CD4-positive, alpha-beta T cell treated with Interferon gamma for 1 hour (primary cell): ENCODE data around the gene LHFPL2.

Experiments used
- DNase-seq: peaks from one replicate; pipeline ENCODE4 v3.0.0-alpha.2; 2020

LHFPL2 gene

GRCh38 chr5:78514427-78515330 is 133.9 kb downstream of the LHFPL2 start:
- DNase-seq: no peak

GRCh38 chr5:78513441-78513840 is 135.1 kb downstream of the LHFPL2 start:
- no peak for DNase-seq

DNA sequence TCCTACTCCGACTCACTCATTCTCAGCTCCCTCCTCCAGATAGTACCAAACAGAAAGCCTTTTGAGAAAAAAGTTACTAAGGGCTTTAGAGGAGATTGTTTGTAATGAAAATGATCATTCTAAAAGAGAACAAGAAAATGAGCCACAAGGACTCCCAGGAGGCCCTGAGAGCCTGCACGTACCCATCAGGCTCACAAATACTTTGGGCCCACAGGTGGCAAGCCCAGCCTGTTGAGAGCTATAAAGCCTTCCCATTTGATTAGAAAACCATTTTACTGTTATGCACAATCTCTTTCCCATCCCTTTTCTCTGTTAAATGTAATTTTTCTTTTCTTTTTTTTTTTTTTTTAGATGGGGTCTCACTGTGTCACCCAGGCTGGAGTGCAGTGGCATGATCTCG is 136.1 kb downstream of the LHFPL2 start:
- DNase-seq: no peak

DNA sequence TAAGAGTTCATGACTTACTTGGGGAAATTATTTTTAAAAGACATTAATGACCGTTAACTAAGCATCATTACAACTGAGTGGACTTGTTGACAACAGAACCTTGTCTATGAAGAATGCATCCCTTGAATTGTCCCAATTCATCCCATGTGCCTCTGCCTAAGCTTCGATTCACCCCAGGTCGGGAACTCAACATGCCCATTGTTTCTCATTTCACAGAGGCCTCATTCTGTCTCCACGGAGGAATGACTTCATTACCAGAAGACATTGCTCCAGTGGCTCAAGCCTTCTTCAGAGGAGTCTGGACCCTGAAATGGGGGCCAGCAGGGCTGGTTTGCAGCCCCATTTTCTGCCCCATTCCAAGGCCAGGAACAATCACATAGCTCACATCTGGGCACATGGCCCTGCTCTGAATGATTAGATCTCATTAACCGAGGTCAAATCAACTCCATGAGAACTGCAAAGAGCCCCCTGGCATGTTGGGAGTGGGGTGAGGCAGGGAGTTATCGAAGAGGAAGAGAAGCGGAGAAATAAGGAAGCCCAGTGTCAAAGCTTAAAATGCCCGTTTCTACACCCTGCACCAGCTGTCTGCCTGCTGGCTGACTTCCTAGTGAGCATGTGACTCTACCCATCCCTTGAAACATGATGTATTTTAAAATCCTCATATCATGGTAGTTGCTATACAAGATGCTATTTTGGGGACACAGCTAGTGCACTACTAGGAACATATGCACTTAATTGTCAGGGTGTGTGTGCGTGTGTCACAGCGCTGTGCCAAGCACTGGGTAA is 137.3 kb downstream of the LHFPL2 start:
- peak; percentile 25 for DNase-seq

DNA sequence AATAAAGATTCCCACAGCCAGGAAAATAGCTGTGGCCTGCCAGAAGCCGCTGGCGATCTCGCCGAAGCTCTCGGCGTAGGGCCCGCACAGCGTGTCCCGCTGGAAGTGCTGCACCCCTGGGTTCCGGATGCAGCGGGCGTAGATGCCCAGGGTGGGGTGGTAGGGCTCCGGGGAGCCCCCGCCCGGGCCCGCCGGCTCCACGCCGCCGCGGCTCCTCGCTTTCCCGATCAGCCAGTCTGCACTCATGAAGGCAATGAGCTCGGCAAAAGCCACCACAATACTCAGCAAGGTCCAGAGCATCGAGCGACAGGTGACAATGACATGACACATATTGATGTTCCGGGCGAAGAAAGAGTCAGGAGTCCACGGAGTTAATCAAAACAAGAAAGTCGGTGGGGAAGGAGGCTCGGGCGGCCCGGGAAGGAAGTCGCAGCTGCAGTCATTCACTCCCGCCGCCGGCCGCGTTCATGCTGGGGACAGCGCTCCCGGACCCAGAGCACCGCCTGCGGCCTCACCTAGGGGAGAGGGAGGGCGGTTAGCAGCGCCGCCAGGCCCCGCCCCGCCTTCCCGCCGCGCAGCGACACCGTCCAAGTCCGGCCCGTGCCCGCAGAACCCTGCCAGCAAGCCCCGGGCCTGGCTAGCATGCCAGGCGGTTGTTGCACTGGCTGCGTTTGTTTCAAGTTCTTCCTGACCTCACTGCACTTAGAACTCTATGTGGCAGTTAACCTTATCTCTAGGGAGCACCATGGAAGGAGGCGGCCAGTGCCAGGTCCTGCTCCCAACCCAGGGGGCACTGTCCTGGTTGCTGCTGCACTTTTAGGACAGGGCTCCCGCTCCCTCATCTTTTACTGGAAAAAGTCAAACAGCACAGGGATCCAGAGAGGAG is 138.4 kb downstream of the LHFPL2 start:
- DNase-seq: peak; percentile 42

DNA sequence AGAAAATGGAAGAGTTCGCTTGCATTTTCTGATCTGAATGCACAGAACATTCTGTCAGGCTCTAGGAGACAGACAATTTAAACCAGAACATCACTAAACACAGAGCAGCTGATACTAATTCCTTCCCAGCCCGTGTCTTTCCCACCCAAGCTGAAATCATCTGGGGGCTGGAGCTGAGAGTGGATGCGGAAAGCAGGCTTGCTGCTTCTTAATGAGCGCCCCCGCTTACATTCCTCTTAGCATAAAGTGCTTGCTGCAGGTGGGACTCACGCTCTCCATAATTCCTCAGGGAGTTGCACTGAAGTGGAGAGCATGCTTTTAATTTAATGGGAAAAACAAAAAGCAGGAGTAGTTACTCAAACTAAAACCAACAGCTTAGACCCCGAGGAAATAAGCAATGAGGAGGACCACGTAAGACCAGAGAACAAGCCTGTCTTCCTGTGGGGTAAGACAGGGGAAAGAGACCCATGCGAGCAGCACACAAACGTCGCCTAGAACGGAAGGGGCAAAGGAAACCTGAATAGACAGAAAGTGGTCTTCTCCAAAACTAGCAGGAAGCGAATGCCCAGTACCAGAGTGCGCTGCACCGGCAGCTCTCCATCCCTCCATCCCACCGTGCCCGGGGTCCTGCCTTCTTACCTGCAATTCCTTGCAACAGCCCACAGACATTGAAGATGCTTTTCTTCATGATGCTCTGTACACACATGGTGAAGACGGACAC is 139.3 kb downstream of the LHFPL2 start:
- no peak for DNase-seq

- DNase-seq: no peak
Measured at GRCh38 chr5:78508186-78508765, 140.3 kb downstream of the LHFPL2 start.

GRCh38 chr5:78507531-78507930 is 141.0 kb downstream of the LHFPL2 start:
- DNase-seq: no peak

- no peak for DNase-seq
Measured at GRCh38 chr5:78506261-78507024, 142.1 kb downstream of the LHFPL2 start.

GRCh38 chr5:78505860-78506259 is 142.7 kb downstream of the LHFPL2 start:
- DNase-seq: no peak

- DNase-seq: no peak
Measured at GRCh38 chr5:78504704-78505677, 143.6 kb downstream of the LHFPL2 start.

- no peak for DNase-seq
Measured at GRCh38 chr5:78503958-78504653, 144.5 kb downstream of the LHFPL2 start.

DNA sequence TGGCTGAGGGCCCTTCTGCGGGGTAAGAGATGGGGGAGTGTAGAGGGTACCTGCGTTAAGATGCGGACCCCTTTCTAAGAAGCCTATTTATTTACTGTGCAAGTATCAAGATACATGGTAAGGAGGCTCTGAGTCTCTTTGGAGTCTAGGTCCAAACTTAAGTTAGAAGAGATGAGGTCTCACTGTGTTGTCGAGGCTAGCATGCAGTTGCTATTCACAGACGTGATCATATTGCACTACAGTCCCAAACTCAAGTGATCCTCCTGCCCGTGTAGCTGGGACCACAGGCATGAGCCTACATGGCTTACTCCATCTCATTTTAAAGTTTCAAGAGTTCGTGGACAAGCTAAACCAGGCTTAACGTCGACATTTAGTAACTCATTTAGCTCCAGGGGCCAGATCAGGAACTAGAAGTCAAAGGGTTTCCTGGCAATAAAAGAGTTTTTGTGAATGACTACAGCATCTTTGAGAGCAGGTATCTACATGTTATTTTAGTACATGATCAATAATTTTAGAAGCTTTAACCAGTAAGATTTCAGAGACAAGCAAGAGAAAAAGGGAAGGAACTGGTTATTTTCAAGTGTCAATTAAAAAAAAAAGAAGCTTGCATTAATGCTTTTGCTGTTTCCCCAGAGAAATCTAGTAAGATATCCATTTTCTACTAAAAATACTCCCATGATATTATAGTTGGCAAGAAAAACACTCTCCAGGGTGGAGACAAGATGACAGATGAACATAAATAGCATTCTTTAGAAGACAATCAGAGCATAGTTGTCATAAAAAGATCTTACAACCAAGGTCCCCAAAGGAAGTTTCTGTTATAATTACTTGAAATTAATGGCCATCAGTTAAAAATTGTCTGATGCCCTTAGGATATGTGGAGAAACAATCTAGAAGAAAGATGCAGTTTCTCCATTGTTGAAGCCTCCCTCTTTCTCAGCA is 146.9 kb downstream of the LHFPL2 start:
- DNase-seq: no peak

GRCh38 chr5:78500871-78501270 is 147.7 kb downstream of the LHFPL2 start:
- DNase-seq: no peak

DNA sequence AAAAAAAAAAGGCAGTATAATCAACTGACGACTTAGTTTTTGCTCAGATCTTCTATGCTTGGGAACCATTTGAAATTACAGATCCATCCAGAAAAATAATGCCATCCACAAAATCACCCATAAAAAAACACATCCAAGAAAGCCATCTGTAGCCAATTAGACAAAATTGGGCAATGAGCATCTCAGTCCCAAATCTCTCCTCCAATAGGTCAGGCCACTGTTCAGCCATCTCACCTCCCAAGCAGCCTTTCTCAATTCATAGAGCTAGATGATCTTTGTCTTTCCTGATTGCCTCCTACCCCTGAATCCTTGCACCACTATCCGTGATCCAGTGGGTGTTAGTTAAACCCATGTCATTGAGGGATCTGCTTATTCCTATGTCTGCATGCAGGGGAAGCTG is 148.5 kb downstream of the LHFPL2 start:
- no peak for DNase-seq

DNA sequence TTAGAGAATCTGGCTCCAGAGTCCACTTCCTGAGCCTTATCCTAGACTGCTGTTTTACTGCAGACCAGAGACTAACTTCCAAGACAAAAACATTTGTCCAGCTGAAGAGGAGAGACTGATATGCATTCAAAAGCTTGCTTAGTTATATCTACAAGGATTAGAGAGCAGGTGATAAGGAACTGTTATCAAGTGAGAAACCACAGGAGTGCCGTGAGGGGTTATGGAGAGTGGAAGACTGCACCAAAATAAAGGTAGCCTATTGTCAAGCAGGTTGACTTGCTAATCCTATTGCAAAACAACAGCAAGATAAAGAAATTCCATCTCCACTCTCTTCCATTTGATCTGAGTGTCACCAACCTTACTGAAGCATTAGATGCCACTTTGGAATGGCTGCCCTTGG is 149.1 kb downstream of the LHFPL2 start:
- DNase-seq: no peak

GRCh38 chr5:78497573-78498533 is 150.7 kb downstream of the LHFPL2 start:
- DNase-seq: no peak
